A673 (cell line): ENCODE measurements around the gene BATF. TPM values are rescaled to one million over a fixed set of nuclear protein-coding genes. Genes with fewer than 3 reads are reported as not detected.

Source experiments
- BruUV-seq: library from RNA; stranded (reverse); fragments of 400-500 nt; replicated peaks from 2 replicates; lab custom pipeline; 2021; lab: Mats Ljungman, UMichigan
- CTCF ChIA-PET: fragments of 300-600 bp; sonication (Branson Sonifier 250); formaldehyde crosslinking; loops from one replicate; lab custom pipeline; 2022; ENCODE audit warnings: antibody characterized with exemption; lab: Charles Lee
- POLR2A ChIA-PET: fragments of 300-600 bp; sonication (Branson Sonifier 250); formaldehyde crosslinking; loops from one replicate; lab custom pipeline; 2022; ENCODE audit warnings: antibody characterized with exemption; ENCODE audit not compliant: low non-redundant PET; lab: Charles Lee
- DNase-seq: peaks from one replicate; pipeline ENCODE4 v3.0.0-alpha.2; 2015; ENCODE audit warnings: low spot score
- H3K27ac ChIP-seq: fragments of 200-600 bp; sonication (generic); 2 replicates; pipeline ENCODE4 v1.5.1; 2016; ENCODE audit warnings: mixed run types, low read depth, mild to moderate bottlenecking, mixed read lengths, antibody characterized with exemption, low read length; ENCODE audit not compliant: poor library complexity, severe bottlenecking
- H3K27me3 ChIP-seq: fragments of 200-600 bp; sonication (generic); replicated peaks from 2 replicates; pipeline ENCODE4 v1.6.1; 2017; ENCODE audit warnings: mixed run types, low read depth, mild to moderate bottlenecking, mixed read lengths, antibody characterized with exemption, low read length; ENCODE audit not compliant: insufficient read depth, poor library complexity
- H3K36me3 ChIP-seq: fragments of 200-600 bp; sonication (generic); 2 replicates; pipeline ENCODE4 v1.6.1; 2016; ENCODE audit warnings: mixed run types, mild to moderate bottlenecking, mixed read lengths, antibody characterized with exemption, low read length; ENCODE audit not compliant: insufficient read depth, poor library complexity, severe bottlenecking
- H3K4me1 ChIP-seq: fragments of 200-600 bp; sonication (generic); 2 replicates; pipeline ENCODE4 v1.6.1; 2017; ENCODE audit warnings: mixed run types, mild to moderate bottlenecking, mixed read lengths, antibody characterized with exemption, low read length; ENCODE audit not compliant: insufficient read depth, poor library complexity, severe bottlenecking
- H3K4me3 ChIP-seq: fragments of 200-600 bp; sonication (generic); 2 replicates; pipeline ENCODE4 v1.5.1; 2016; ENCODE audit warnings: low read depth, mixed run types, mild to moderate bottlenecking, mixed read lengths, low read length; ENCODE audit not compliant: poor library complexity, severe bottlenecking
- H3K9me3 ChIP-seq: fragments of 200-600 bp; sonication (generic); 2 replicates; pipeline ENCODE4 v1.6.1; 2016; ENCODE audit warnings: mixed run types, low read depth, mild to moderate bottlenecking, mixed read lengths, antibody characterized with exemption, low read length; ENCODE audit not compliant: poor library complexity, severe bottlenecking
- CTCF ChIP-seq: fragments of 300-800, 200-600 bp; sonication (generic); conservative IDR thresholded peaks from 2 replicates; pipeline ENCODE4 v1.5.1; 2017; ENCODE audit warnings: low read depth, mild to moderate bottlenecking, antibody characterized with exemption, low read length, moderate library complexity, mixed read lengths
- EZH2 ChIP-seq: fragments of 200-600 bp; sonication (generic); IDR thresholded peaks from 2 replicates; pipeline ENCODE4 v1.6.1; 2017; ENCODE audit warnings: borderline replicate concordance, low read depth, mild to moderate bottlenecking, mixed read lengths, antibody characterized with exemption, low read length; ENCODE audit not compliant: poor library complexity, severe bottlenecking
- intact Hi-C: fragments of 100-400 bp; cut with micrococcal nuclease; formaldehyde crosslinking; loops from one replicate; pipeline ENCODE4 v1.10.0; 2022; ENCODE audit not compliant: unreplicated experiment
- total RNA-seq: library from RNA; stranded (reverse); gene quantifications from 2 replicates; pipeline ENCODE4 v1.2.3, GENCODE V29; 2021

Gene BATF
- total RNA-seq, 1 experiment from 2014 or later: not detected

- peaks cover 8% of the 10 kb centered on the region for H3K27me3 ChIP-seq
- ChIA-PET CTCF (no interaction called here), POLR2A (no interaction called here)
- no peaks in the 10 kb centered on the region for H3K9me3 ChIP-seq
- H3K4me3 ChIP-seq: no peak overlapping the region
- BruUV-seq: no TSS peak
- H3K36me3 ChIP-seq: no peaks in the 10 kb centered on the region
- H3K4me1 ChIP-seq: no peaks in the 10 kb centered on the region
- TF ChIP-seq EZH2 (no peak), CTCF (no peak)
- no peak overlapping the region for H3K27ac ChIP-seq
- no peak for DNase-seq
- intact Hi-C loops: no loop called here
These were observed 28.8 kb downstream of the BATF start for GRCh38 chr14:75551021-75551420.

- ChIA-PET POLR2A (no interaction called here), CTCF (interaction anchor here (0.6 kb wide), 1 partner anchor 35 kb away, joined by 6 read pairs; no protein-coding TSS in a partner anchor)
- BruUV-seq: no TSS peak
- Histone ChIP-seq H3K27ac (no peak overlapping the region), H3K4me3 (no peak overlapping the region), H3K9me3 (no peaks in the 10 kb centered on the region), H3K36me3 (no peaks in the 10 kb centered on the region), H3K27me3 (peaks cover 8% of the 10 kb centered on the region), H3K4me1 (no peaks in the 10 kb centered on the region)
- TF ChIP-seq CTCF: no peak
- TF ChIP-seq EZH2: no peak
- no peak for DNase-seq
- intact Hi-C loops: no loop called here
These were observed 30.9 kb downstream of the BATF start for GRCh38 chr14:75553157-75553556.

- ChIA-PET CTCF (interaction anchor here (0.6 kb wide), 1 partner anchor 36 kb away, joined by 6 read pairs; no protein-coding TSS in a partner anchor), POLR2A (no interaction called here)
- no TSS peak for BruUV-seq
- no peaks in the 10 kb centered on the region for H3K4me1 ChIP-seq
- DNase-seq: no peak
- H3K27me3 ChIP-seq: peaks cover 8% of the 10 kb centered on the region
- intact Hi-C loops: no loop called here
- H3K36me3 ChIP-seq: no peaks in the 10 kb centered on the region
- TF ChIP-seq CTCF (no peak), EZH2 (no peak)
- H3K27ac ChIP-seq: no peak overlapping the region
- H3K4me3 ChIP-seq: no peak overlapping the region
- no peaks in the 10 kb centered on the region for H3K9me3 ChIP-seq
These were observed 31.6 kb downstream of the BATF start for GRCh38 chr14:75553761-75554364.
